ENCODE measurements around the gene LRMDA. TPM values are rescaled to one million over a fixed set of nuclear protein-coding genes. Genes with fewer than 3 reads are reported as not detected.

Gene LRMDA
- total and polyA plus RNA-seq, 2 of the 13 experiments (the other 11 are each of a cell fraction or from before 2014, with no cell fraction given): 13.4 to 22.0 TPM

- TF ChIP-seq ZHX1 (CRISPR knock-in tag; IDR thresholded peaks at IDR 0.05; ENCODE audit: low read depth): no peak
- TF ChIP-seq NCOA1 (CRISPR knock-in tag; IDR thresholded peaks at IDR 0.05): no peak
- no peak for TF ChIP-seq ZBTB38 (CRISPR knock-in tag; IDR thresholded peaks at IDR 0.05)
- TF ChIP-seq ELF4 (CRISPR knock-in tag; IDR thresholded peaks at IDR 0.05; ENCODE audit: borderline replicate concordance): no peak
- no peak for TF ChIP-seq PRDM4 (CRISPR knock-in tag; IDR thresholded peaks at IDR 0.05; ENCODE audit: borderline replicate concordance)
- TF ChIP-seq TCF7 (IDR thresholded peaks at IDR 0.05; ENCODE audit: low read depth): peak; percentile 17; the same call in 1 of the 2 replicates
- TF ChIP-seq HNRNPLL (IDR thresholded peaks at IDR 0.05; ENCODE audit: low read depth, low read length, poor library complexity, severe bottlenecking): no peak
- 0 out of 2 replicates have a peak, but pooled peaks have one; percentile 44 for TF ChIP-seq MYC (CRISPR knock-in tag; IDR thresholded peaks at IDR 0.05; ENCODE audit: borderline replicate concordance)
- TF ChIP-seq GABPA (IDR thresholded peaks at IDR 0.05; ENCODE audit: low read depth, low read length): no peak
- no peak for TF ChIP-seq GABPA (CRISPR knock-in tag; IDR thresholded peaks at IDR 0.05; ENCODE audit: low read depth)
- TF ChIP-seq HOXA5 (CRISPR knock-in tag; IDR thresholded peaks at IDR 0.05): 0 out of 2 replicates have a peak, but pooled peaks have one; percentile 41
- no peak for TF ChIP-seq ZNF598 (CRISPR knock-in tag; IDR thresholded peaks at IDR 0.05; ENCODE audit: borderline replicate concordance)
- TF ChIP-seq FIP1L1 (IDR thresholded peaks at IDR 0.05; ENCODE audit: borderline replicate concordance, insufficient read depth, low read depth, low read length): no peak
- 0 out of 2 replicates have a peak, but pooled peaks have one; percentile 30 for TF ChIP-seq RXRA (CRISPR knock-in tag; IDR thresholded peaks at IDR 0.05)
- TF ChIP-seq DZIP1 (CRISPR knock-in tag; IDR thresholded peaks at IDR 0.05): no peak
- TF ChIP-seq NONO (IDR thresholded peaks at IDR 0.05): no peak
- TF ChIP-seq NONO (CRISPR knock-in tag; conservative IDR thresholded peaks at IDR 0.05): 0 out of 2 replicates have a peak, but pooled peaks have one; percentile 53
- TF ChIP-seq ZNF264 (CRISPR knock-in tag; IDR thresholded peaks at IDR 0.05): no peak
- no peak for TF ChIP-seq ZNF619 (CRISPR knock-in tag; IDR thresholded peaks at IDR 0.05)
- TF ChIP-seq TMF1 (CRISPR knock-in tag; IDR thresholded peaks at IDR 0.05; ENCODE audit: low read depth): 0 out of 2 replicates have a peak, but pooled peaks have one; percentile 21
These were observed 31.8 kb upstream of the LRMDA start (continued) for GRCh38 chr10:75399461-75400162.

Data from HepG2 (cell line).